ENCODE measurements around the gene RALA.

- TF ChIP-seq POLR2A (IDR thresholded peaks at IDR 0.05; ENCODE audit: low read length) (no peak), GATA1 (IDR thresholded peaks at IDR 0.05; ENCODE audit: low read depth, low read length) (no peak)
These were observed 48.6 kb upstream of the RALA start for GRCh38 chr7:39574673-39575349.
